A673 (cell line): ENCODE results near the gene SNX27. TPM values are rescaled to one million over a fixed set of nuclear protein-coding genes. Genes with fewer than 3 reads are reported as not detected.

ENCODE experiments used
- BruUV-seq: library from RNA; stranded (reverse); fragments of 400-500 nt; replicated peaks from 2 replicates; lab custom pipeline; 2021; lab: Mats Ljungman, UMichigan
- CTCF ChIA-PET: fragments of 300-600 bp; sonication (Branson Sonifier 250); formaldehyde crosslinking; loops from one replicate; lab custom pipeline; 2022; ENCODE audit warnings: antibody characterized with exemption; lab: Charles Lee
- POLR2A ChIA-PET: fragments of 300-600 bp; sonication (Branson Sonifier 250); formaldehyde crosslinking; loops from one replicate; lab custom pipeline; 2022; ENCODE audit warnings: antibody characterized with exemption; ENCODE audit not compliant: low non-redundant PET; lab: Charles Lee
- DNase-seq: peaks from one replicate; pipeline ENCODE4 v3.0.0-alpha.2; 2015; ENCODE audit warnings: low spot score
- H3K27ac ChIP-seq: fragments of 200-600 bp; sonication (generic); 2 replicates; pipeline ENCODE4 v1.5.1; 2016; ENCODE audit warnings: mixed run types, low read depth, mild to moderate bottlenecking, mixed read lengths, antibody characterized with exemption, low read length; ENCODE audit not compliant: poor library complexity, severe bottlenecking
- H3K27me3 ChIP-seq: fragments of 200-600 bp; sonication (generic); replicated peaks from 2 replicates; pipeline ENCODE4 v1.6.1; 2017; ENCODE audit warnings: mixed run types, low read depth, mild to moderate bottlenecking, mixed read lengths, antibody characterized with exemption, low read length; ENCODE audit not compliant: insufficient read depth, poor library complexity
- H3K36me3 ChIP-seq: fragments of 200-600 bp; sonication (generic); 2 replicates; pipeline ENCODE4 v1.6.1; 2016; ENCODE audit warnings: mixed run types, mild to moderate bottlenecking, mixed read lengths, antibody characterized with exemption, low read length; ENCODE audit not compliant: insufficient read depth, poor library complexity, severe bottlenecking
- H3K4me1 ChIP-seq: fragments of 200-600 bp; sonication (generic); 2 replicates; pipeline ENCODE4 v1.6.1; 2017; ENCODE audit warnings: mixed run types, mild to moderate bottlenecking, mixed read lengths, antibody characterized with exemption, low read length; ENCODE audit not compliant: insufficient read depth, poor library complexity, severe bottlenecking
- H3K4me3 ChIP-seq: fragments of 200-600 bp; sonication (generic); 2 replicates; pipeline ENCODE4 v1.5.1; 2016; ENCODE audit warnings: low read depth, mixed run types, mild to moderate bottlenecking, mixed read lengths, low read length; ENCODE audit not compliant: poor library complexity, severe bottlenecking
- H3K9me3 ChIP-seq: fragments of 200-600 bp; sonication (generic); 2 replicates; pipeline ENCODE4 v1.6.1; 2016; ENCODE audit warnings: mixed run types, low read depth, mild to moderate bottlenecking, mixed read lengths, antibody characterized with exemption, low read length; ENCODE audit not compliant: poor library complexity, severe bottlenecking
- CTCF ChIP-seq: fragments of 300-800, 200-600 bp; sonication (generic); conservative IDR thresholded peaks from 2 replicates; pipeline ENCODE4 v1.5.1; 2017; ENCODE audit warnings: low read depth, mild to moderate bottlenecking, antibody characterized with exemption, low read length, moderate library complexity, mixed read lengths
- EZH2 ChIP-seq: fragments of 200-600 bp; sonication (generic); IDR thresholded peaks from 2 replicates; pipeline ENCODE4 v1.6.1; 2017; ENCODE audit warnings: borderline replicate concordance, low read depth, mild to moderate bottlenecking, mixed read lengths, antibody characterized with exemption, low read length; ENCODE audit not compliant: poor library complexity, severe bottlenecking
- intact Hi-C: fragments of 100-400 bp; cut with micrococcal nuclease; formaldehyde crosslinking; loops from one replicate; pipeline ENCODE4 v1.10.0; 2022; ENCODE audit not compliant: unreplicated experiment
- total RNA-seq: library from RNA; stranded (reverse); gene quantifications from 2 replicates; pipeline ENCODE4 v1.2.3, GENCODE V29; 2021

The SNX27 gene
- total RNA-seq, 1 experiment from 2014 or later, result 45.9 TPM

GRCh38 chr1:151620286-151620685, 8.4 kb downstream of the SNX27 start:
- no peak overlapping the region for H3K27ac ChIP-seq
- no TSS peak for BruUV-seq
- intact Hi-C loops, result no loop called here

GRCh38 chr1:151621351-151621750, 9.5 kb downstream of the SNX27 start:
- Histone ChIP-seq H3K9me3 (no peaks in the 10 kb centered on the region), H3K4me3 (no peak overlapping the region), H3K36me3 (no peaks in the 10 kb centered on the region), H3K4me1 (peaks cover 27% of the 10 kb centered on the region), H3K27me3 (no peaks in the 10 kb centered on the region), H3K27ac (no peak overlapping the region)
- TF ChIP-seq CTCF, result no peak
- no peak for TF ChIP-seq EZH2
- POLR2A ChIA-PET, result no interaction called here
- DNase-seq, result no peak
- no TSS peak for BruUV-seq
- intact Hi-C loops, result no loop called here
- CTCF ChIA-PET, result no interaction called here

More at GRCh38 chr1:151620286-151620685, 8.4 kb downstream of the SNX27 start:
- no peaks in the 10 kb centered on the region for H3K27me3 ChIP-seq
- peaks cover 27% of the 10 kb centered on the region for H3K4me1 ChIP-seq
- no peaks in the 10 kb centered on the region for H3K9me3 ChIP-seq
- CTCF ChIA-PET, result no interaction called here
- H3K36me3 ChIP-seq, result no peaks in the 10 kb centered on the region
- TF ChIP-seq EZH2, result no peak
- no peak for TF ChIP-seq CTCF
- DNase-seq, result no peak
- H3K4me3 ChIP-seq, result no peak overlapping the region
- POLR2A ChIA-PET, result no interaction called here

- CTCF ChIA-PET, result no interaction called here
- BruUV-seq, result no TSS peak
- intact Hi-C loops, result no loop called here
These were observed 12.9 kb downstream of the SNX27 start for GRCh38 chr1:151624783-151625182.

More at GRCh38 chr1:151624783-151625182, 12.9 kb downstream of the SNX27 start:
- Histone ChIP-seq H3K36me3 (no peaks in the 10 kb centered on the region), H3K4me1 (peaks cover 15% of the 10 kb centered on the region), H3K4me3 (no peak overlapping the region), H3K27me3 (no peaks in the 10 kb centered on the region), H3K27ac (no peak overlapping the region), H3K9me3 (no peaks in the 10 kb centered on the region)
- POLR2A ChIA-PET, result no interaction called here
- DNase-seq, result no peak
- TF ChIP-seq EZH2 (no peak), CTCF (no peak)
